Esophagus squamous epithelium (tissue), 4 donors: ENCODE results near the gene BCAR1.

ENCODE experiments used
- POLR2A ChIP-seq, 4 donors: fragments of 450-650 bp; IDR thresholded peaks; one replicate each; pipeline ENCODE4 v1.6.1; 2017; ENCODE audit warnings: antibody characterized with exemption in 4 of 4, mild to moderate bottlenecking in 4 of 4, moderate library complexity in 3 of 4
- TF ChIP-seq, protein P1 (sequence below), 6 experiments: fragments of 450-650 bp in 4 of 6; fragments of 200-600 bp in 2 of 6; sonication (generic) in 2 of 6; IDR thresholded peaks; one replicate each; pipeline ENCODE4 v1.5.1; 2016 to 2019; ENCODE audit warnings: antibody characterized with exemption in 6 of 6, mild to moderate bottlenecking in 4 of 6, moderate library complexity in 4 of 6

DNA sequence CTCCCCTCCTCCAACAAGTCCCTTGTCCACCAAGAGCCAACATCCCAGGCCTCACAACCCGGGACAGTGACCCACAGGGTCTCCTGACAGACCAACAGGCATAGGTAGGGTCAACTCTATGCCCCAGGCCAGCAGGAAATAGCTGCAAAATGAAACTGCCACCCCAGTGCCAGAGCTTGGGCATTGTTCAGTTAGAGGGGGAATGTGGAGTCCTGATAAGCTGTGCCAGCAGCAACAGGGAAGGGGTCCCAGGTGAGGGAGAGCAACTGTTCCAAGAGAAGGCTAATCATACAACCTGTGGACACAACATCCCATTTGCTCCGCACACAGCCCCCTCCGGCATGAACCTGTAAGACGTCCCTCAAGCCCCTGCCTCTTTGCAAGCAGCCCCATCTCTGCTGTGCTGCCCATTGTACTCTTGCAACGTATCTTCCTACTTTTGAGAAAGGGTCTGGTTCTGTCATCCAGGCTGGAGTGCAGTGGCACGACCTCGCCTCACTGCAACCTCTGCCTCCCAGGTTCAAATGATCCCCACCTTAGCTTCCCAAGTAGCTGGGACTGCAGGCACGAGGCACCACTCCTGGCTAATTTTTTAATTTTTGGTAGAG lies 61.7 kb downstream of the BCAR1 start:
- TF ChIP-seq, protein P1, sequence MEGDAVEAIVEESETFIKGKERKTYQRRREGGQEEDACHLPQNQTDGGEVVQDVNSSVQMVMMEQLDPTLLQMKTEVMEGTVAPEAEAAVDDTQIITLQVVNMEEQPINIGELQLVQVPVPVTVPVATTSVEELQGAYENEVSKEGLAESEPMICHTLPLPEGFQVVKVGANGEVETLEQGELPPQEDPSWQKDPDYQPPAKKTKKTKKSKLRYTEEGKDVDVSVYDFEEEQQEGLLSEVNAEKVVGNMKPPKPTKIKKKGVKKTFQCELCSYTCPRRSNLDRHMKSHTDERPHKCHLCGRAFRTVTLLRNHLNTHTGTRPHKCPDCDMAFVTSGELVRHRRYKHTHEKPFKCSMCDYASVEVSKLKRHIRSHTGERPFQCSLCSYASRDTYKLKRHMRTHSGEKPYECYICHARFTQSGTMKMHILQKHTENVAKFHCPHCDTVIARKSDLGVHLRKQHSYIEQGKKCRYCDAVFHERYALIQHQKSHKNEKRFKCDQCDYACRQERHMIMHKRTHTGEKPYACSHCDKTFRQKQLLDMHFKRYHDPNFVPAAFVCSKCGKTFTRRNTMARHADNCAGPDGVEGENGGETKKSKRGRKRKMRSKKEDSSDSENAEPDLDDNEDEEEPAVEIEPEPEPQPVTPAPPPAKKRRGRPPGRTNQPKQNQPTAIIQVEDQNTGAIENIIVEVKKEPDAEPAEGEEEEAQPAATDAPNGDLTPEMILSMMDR (IDR thresholded peaks at IDR 0.05), result no peak
- no peak for TF ChIP-seq POLR2A (IDR thresholded peaks at IDR 0.05)
